Fibroblast of pulmonary artery (primary cell): ENCODE measurements around the gene YAE1.

Source experiments
- DNase-seq: peaks from one replicate; pipeline ENCODE4 v3.0.0-alpha.2; 2010; ENCODE audit warnings: low read depth
- H3K4me3 ChIP-seq: replicated peaks from 2 replicates; pipeline ENCODE4 v1.5.1; 2011; ENCODE audit warnings: low read depth, mild to moderate bottlenecking, control low read depth, low read length, moderate library complexity
- TF ChIP-seq, protein P1 (sequence below): IDR thresholded peaks from 2 replicates; pipeline ENCODE4 v1.5.1; 2011; ENCODE audit warnings: mild to moderate bottlenecking, control low read depth, low read length, inconsistent platforms; ENCODE audit errors: missing control alignments

YAE1 gene

DNA sequence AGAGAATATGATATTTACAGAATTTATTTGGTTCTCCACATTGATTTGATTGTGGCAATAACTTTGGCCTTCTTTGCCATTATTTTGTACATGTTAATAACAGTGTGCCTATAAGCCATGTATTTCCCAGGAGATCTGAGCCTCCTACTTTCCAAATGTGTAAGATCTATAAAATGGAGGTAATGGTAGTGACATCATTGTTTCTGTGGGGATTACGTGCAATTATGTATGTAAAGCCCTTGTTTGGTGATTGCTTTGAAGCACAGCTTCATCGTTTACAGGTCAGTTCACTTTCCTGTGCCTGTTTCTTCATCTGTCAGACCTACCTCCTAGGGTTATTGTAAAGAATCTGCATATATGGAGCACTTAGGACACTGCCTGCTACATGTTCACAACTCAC, 17.3 kb downstream of the YAE1 start:
- DNase-seq: no peak
- no peak overlapping the region for H3K4me3 ChIP-seq

GRCh38 chr7:39587393-39587792, 21.2 kb downstream of the YAE1 start:
- DNase-seq: peak; percentile 45
- no peak overlapping the region for H3K4me3 ChIP-seq
- TF ChIP-seq, protein P1, sequence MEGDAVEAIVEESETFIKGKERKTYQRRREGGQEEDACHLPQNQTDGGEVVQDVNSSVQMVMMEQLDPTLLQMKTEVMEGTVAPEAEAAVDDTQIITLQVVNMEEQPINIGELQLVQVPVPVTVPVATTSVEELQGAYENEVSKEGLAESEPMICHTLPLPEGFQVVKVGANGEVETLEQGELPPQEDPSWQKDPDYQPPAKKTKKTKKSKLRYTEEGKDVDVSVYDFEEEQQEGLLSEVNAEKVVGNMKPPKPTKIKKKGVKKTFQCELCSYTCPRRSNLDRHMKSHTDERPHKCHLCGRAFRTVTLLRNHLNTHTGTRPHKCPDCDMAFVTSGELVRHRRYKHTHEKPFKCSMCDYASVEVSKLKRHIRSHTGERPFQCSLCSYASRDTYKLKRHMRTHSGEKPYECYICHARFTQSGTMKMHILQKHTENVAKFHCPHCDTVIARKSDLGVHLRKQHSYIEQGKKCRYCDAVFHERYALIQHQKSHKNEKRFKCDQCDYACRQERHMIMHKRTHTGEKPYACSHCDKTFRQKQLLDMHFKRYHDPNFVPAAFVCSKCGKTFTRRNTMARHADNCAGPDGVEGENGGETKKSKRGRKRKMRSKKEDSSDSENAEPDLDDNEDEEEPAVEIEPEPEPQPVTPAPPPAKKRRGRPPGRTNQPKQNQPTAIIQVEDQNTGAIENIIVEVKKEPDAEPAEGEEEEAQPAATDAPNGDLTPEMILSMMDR: no peak

More for the DNA sequence above, 17.3 kb downstream of the YAE1 start:
- TF ChIP-seq, protein P1: no peak

DNA sequence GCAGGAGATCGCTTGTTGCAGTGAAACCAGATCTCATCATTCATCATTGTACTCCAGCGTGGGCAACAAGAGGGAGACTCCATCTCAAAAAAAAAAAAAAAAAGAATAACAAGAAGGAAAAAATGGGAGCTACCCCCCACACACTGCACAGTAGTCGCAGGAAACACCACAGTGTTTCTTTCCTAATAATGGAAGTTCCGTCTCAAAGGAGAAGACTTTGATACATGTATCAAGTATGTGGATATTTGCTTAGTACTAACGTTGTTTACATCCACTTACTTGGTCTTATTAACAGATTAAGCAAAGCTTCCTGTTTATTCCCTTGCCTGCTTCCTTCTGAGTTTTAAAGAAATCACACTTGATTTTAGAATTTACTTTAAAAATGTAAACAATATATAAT, 22.2 kb downstream of the YAE1 start:
- no peak for DNase-seq
- no peak overlapping the region for H3K4me3 ChIP-seq
- TF ChIP-seq, protein P1: no peak

DNA sequence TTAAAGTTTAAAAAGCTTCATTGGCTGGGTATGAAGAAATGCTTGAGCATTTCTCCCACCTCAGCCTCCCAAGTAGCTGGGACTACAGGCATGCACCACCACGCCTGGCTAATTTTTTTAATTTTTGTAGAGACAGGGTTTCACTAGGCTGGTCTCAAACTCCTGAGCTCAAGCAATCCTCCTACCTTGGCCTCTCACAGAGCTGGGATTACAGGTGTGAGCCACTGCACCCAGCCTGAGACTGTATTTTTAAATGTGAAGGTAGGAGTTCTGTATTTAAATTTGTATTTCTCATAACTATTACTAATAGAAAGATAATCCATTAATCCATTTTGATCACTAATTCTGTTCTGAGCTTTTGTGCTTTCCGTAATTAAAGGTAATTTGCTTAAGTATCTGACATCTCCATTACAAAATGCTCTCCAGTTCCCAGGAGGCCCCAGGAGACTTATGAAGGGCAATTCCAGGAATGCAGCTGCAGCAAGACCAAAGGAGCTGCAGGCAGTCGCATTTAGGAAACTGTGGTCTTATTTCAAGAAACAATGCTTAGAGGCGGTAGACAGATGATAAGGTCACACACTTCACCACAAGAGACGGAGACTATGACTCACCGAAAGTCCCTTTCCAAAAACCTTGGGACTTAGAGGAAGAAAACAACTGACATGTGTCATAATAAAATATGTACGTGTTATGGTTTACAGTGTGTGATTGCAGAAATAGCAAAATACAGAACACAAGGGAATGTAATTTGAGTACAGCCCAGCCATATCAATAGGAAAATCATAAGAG, 23.3 kb downstream of the YAE1 start:
- TF ChIP-seq, protein P1: no peak
- H3K4me3 ChIP-seq: no peak overlapping the region
- peak; percentile 97 for DNase-seq

DNA sequence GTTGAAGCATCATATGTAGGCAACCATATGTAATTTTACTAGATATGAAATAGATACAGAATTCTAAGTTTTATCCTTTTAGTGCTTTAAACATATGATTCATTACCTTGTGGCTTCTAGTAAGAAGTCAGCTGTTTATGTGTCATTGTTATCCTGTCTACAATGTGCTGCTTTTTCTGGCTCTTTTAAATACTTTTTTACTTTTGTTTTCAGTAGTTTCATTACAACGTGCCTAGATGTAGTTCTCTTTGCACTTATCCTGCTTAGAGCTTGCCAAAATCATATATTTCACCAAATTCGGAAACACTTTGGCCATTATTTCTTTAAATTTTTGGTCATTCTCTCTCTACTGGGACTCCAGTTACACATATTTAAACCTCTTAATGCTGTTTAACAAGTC, 26.4 kb downstream of the YAE1 start:
- TF ChIP-seq, protein P1: no peak
- DNase-seq: peak; percentile 81
- H3K4me3 ChIP-seq: no peak overlapping the region

DNA sequence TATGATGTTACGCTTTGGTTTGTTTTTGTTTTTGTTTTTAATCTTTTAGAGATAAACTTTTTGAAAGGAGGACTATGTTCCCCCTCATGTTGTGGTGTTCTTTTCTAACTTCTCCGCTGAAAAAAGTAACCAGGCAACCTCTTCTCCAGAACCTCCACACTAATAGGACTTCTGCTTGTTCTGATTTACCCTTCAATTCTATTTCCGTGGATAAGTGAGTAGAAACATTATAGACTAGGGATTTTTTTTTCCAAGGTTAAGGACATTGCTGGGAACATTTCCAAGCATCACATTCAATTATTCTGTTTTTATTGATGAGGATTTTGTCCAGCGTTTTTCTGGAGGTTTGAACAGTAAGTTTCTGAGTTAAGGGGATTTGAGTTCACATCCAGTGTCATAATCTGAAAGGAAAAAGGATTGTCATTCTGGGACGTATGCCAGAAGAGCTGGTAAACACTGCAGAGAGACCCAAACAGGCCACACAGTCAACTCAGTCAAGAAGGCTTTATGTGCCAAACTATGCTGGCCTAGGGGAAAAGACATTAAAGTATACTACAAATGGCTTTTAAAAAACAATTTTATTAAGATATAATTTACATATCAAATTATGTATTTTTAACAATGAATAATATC, 28.9 kb downstream of the YAE1 start:
- TF ChIP-seq, protein P1: no peak
- no peak overlapping the region for H3K4me3 ChIP-seq
- DNase-seq: peak; percentile 85
